Large intestine (tissue), 3 donors: Measurements from ENCODE around the gene DIDO1. TPM values are rescaled to one million over a fixed set of nuclear protein-coding genes. Genes with fewer than 3 reads are reported as not detected.

Experiments
- DNase-seq, 2 donors: peaks; one replicate each; pipeline versions ENCODE4 v3.0.0 to v3.0.0-alpha.2; 2013
- H3K27ac ChIP-seq: one replicate; pipeline ENCODE4 v1.5.1; 2013; ENCODE audit warnings: low read length
- H3K27me3 ChIP-seq: 2 replicates; pipeline ENCODE4 v1.6.1; 2013; ENCODE audit warnings: low read length; ENCODE audit not compliant: control insufficient read depth, insufficient read depth
- H3K36me3 ChIP-seq: 2 replicates; pipeline ENCODE4 v1.6.1; 2013; ENCODE audit warnings: low read length; ENCODE audit not compliant: control insufficient read depth, insufficient read depth
- H3K4me1 ChIP-seq: one replicate; pipeline ENCODE4 v1.6.1; 2013; ENCODE audit warnings: low read length; ENCODE audit not compliant: control insufficient read depth, insufficient read depth
- H3K4me3 ChIP-seq: one replicate; pipeline ENCODE4 v1.5.1; 2013; ENCODE audit warnings: low read length
- H3K9me3 ChIP-seq: one replicate; pipeline ENCODE4 v1.6.1; 2013; ENCODE audit warnings: mild to moderate bottlenecking, low read depth, low read length, moderate library complexity; ENCODE audit not compliant: control insufficient read depth
- WGBS: methylation state at CpG from one replicate; pipeline ENCODE4 v1.1.5; 2013; ENCODE audit warnings: low lambda C conversion rate; ENCODE audit not compliant: insufficient coverage; 5-methylcytosine and 5-hydroxymethylcytosine counted together
- polyA plus RNA-seq: library from polyadenylated mRNA; unstranded; fragments of 120-200 nt; gene quantifications from one replicate; pipeline ENCODE4 v1.2.1, GENCODE V29; 2013

Gene DIDO1
- polyA plus RNA-seq, 1 donor, result 51.6 TPM

DNA sequence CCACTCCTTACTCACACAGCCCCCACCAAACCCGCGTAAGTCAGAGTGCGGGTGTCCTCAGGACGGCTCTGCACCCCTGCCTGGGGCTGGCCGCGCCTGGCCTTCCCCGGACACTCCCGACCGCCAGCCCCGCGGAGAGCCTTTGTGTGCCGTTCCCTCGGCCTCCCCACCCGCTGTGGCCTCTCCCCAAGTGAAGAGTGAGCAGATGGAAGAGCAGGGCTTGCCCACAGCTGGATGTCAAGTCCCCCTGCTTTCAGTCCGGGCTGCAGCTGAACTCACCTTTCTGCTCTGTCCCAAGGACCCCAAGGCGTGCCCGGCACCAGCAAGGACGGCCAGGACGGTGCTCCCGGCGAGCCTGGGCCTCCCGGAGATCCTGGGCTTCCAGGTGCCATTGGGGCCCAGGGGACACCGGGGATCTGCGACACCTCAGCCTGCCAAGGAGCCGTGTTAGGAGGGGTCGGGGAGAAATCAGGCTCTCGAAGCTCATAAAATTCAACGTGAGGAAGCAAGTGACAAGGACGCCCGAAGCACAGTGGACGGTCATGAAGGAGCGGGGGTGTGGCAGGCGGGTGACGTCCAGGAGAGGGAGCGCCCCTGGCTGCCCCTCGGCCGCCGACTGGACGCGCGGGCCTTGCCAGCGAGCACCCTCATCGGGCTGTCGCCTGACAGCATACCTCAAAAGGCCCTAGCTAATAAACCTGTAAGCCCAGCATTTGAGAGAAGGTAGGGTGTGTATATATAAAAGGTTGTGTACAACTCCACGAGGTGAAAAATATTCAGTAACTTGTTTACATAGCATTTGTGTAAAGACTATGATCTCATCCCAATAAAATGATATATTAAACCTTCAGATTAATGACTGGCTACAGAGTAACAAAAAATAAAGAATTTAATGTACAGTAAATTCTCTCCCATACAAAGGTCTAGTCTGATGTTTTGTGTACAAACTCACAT lies 85.8 kb downstream of the DIDO1 start:
- peaks cover 6% of the 10 kb centered on the region for H3K27me3 ChIP-seq
- H3K27ac ChIP-seq, result no peak overlapping the region
- DNase-seq, result no peak
- H3K9me3 ChIP-seq, result peaks cover 2% of the 10 kb centered on the region
- WGBS, result 43% methylated on average over 1 of the region's 45 CpGs
- H3K4me3 ChIP-seq, result no peak overlapping the region
- peaks cover 6% of the 10 kb centered on the region for H3K4me1 ChIP-seq
- peaks cover 1% of the 10 kb centered on the region for H3K36me3 ChIP-seq

DNA sequence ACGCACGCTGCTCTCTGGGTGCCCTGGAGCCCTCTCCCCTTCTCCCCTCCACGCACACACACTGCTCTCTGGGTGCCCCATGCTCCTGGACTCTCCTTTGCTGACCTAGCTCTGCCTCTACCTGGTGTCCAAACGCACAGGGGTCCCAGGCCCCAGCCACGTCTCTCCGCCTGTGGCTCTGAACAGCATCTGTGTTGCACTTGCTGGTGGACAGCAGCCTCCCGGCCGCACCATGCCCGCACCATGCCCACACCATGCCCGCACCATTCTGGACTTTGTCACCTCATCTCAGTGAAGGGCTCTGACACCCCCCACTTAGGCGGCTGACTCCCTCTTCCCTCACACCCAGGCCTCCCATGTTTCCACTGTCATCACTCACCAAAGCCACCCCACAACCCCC lies 86.5 kb downstream of the DIDO1 start:
- peaks cover 2% of the 10 kb centered on the region for H3K9me3 ChIP-seq
- peaks cover 6% of the 10 kb centered on the region for H3K4me1 ChIP-seq
- no peaks in the 10 kb centered on the region for H3K36me3 ChIP-seq
- H3K4me3 ChIP-seq, result no peak overlapping the region
- H3K27me3 ChIP-seq, result peaks cover 12% of the 10 kb centered on the region
- no peak for DNase-seq
- no CpG with 5 or more reads among the region's 11 CpGs for WGBS
- H3K27ac ChIP-seq, result no peak overlapping the region

- Histone ChIP-seq H3K27ac (no peak overlapping the region), H3K27me3 (peaks cover 13% of the 10 kb centered on the region), H3K4me3 (no peak overlapping the region), H3K9me3 (peaks cover 2% of the 10 kb centered on the region), H3K36me3 (no peaks in the 10 kb centered on the region), H3K4me1 (peaks cover 6% of the 10 kb centered on the region)
- DNase-seq, result no peak
- 86% methylated on average over 3 of the region's 8 CpGs for WGBS
Measured at GRCh38 chr20:62839261-62839660, 87.0 kb downstream of the DIDO1 start.

- peaks cover 2% of the 10 kb centered on the region for H3K9me3 ChIP-seq
- DNase-seq, result peak; percentile 86 to 96
- H3K4me3 ChIP-seq, result no peak overlapping the region
- H3K27me3 ChIP-seq, result peaks cover 13% of the 10 kb centered on the region
- no peaks in the 10 kb centered on the region for H3K36me3 ChIP-seq
- WGBS, result no CpG with 5 or more reads among the region's 27 CpGs
- H3K27ac ChIP-seq, result peak overlapping the region; percentile 54
- peaks cover 6% of the 10 kb centered on the region for H3K4me1 ChIP-seq
Measured at GRCh38 chr20:62838128-62838891, 88.0 kb downstream of the DIDO1 start.

DNA sequence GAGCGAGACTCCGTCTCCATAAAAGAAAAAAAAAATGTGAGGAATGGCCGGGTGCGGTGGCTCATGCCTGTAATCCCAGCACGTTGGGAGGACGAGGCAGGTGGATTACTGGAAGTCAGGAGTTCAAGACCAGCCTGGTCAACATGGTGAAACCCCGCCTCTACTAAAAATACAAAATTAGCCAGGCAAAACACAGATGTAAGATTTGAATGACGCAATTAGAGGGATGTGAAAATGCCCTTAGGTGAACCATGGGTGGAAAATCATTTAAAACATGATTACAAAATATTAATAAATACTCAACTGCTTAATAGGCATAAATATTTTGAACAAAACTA lies 88.5 kb downstream of the DIDO1 start:
- peaks cover 13% of the 10 kb centered on the region for H3K27me3 ChIP-seq
- no peak for DNase-seq
- peaks cover 6% of the 10 kb centered on the region for H3K4me1 ChIP-seq
- no peak overlapping the region for H3K27ac ChIP-seq
- H3K9me3 ChIP-seq, result peaks cover 2% of the 10 kb centered on the region
- WGBS, result no CpG with 5 or more reads among the region's 8 CpGs
- no peaks in the 10 kb centered on the region for H3K36me3 ChIP-seq
- H3K4me3 ChIP-seq, result no peak overlapping the region

DNA sequence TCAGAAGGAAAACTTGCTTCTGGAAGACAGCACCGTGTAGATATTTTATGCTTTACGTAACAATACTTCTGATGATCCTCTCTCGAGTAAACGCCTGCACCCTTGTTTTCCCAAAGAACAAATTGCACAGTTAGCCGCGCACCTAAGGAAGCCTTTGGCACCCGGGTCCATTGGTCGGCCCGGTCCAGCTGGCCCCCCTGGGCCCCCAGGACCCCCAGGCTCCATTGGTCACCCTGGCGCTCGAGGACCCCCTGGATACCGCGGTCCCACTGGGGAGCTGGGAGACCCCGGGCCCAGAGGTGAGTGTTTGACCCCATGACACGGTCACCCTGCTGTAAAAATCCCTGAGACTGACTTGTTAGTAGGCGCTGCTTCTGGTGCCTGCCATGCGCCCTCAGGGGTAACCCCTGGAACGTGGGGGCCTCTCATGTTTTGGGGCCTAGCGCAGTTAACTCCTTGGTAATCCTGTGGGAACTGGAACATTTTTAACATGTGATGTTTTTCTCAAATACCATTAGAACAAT lies 89.3 kb downstream of the DIDO1 start:
- peaks cover 6% of the 10 kb centered on the region for H3K4me1 ChIP-seq
- H3K9me3 ChIP-seq, result peaks cover 2% of the 10 kb centered on the region
- peaks cover 13% of the 10 kb centered on the region for H3K27me3 ChIP-seq
- DNase-seq, result no peak
- WGBS, result 80% methylated on average over 1 of the region's 19 CpGs
- no peak overlapping the region for H3K4me3 ChIP-seq
- H3K36me3 ChIP-seq, result no peaks in the 10 kb centered on the region
- H3K27ac ChIP-seq, result no peak overlapping the region

GRCh38 chr20:62835931-62836861 lies 90.1 kb downstream of the DIDO1 start:
- DNase-seq, result no peak
- H3K4me3 ChIP-seq, result no peak overlapping the region
- H3K27me3 ChIP-seq, result peaks cover 13% of the 10 kb centered on the region
- H3K4me1 ChIP-seq, result peaks cover 6% of the 10 kb centered on the region
- H3K36me3 ChIP-seq, result no peaks in the 10 kb centered on the region
- peaks cover 2% of the 10 kb centered on the region for H3K9me3 ChIP-seq
- no peak overlapping the region for H3K27ac ChIP-seq
- no CpG with 5 or more reads among the region's 52 CpGs for WGBS

DNA sequence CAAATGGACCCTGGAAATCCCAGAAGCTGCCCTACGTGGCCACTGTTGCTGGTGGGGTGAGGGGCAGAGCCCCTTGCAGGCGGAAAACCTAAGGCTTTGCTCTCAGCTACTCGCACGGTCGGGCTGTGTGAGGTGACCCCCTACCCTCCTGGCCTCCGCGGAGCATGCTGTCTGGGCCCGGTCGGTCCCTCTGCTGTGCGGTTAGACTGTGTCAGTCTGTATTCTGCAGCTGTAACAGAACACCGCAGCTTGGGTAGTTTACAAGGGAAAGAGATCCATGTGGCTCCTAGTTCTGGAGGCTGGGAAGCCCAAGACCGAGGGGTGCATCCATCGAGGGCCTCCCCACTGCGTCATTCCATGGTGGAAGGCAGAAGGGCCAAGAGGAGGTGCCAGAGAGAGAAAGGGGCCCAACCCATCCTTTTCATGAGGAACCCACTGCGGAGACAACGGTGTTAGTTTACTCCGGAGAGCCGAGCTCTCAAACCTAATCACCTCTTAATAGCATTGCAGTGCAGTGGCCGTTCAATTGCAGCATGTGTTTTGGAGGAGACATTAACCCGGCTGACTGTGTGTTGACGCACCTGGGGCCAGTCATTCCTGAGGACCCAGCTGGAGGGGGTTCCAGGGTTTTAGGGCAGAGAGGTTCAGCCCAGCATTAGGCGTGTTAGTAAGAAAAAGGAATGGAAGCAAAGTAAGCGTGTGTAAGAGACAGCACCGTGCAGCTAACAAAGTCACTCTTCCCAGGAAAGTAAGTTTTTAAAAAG lies 91.2 kb downstream of the DIDO1 start:
- H3K36me3 ChIP-seq, result no peaks in the 10 kb centered on the region
- H3K27ac ChIP-seq, result no peak overlapping the region
- peaks cover 13% of the 10 kb centered on the region for H3K27me3 ChIP-seq
- no peak for DNase-seq
- WGBS, result 100% methylated on average over 1 of the region's 24 CpGs
- H3K9me3 ChIP-seq, result peaks cover 2% of the 10 kb centered on the region
- H3K4me1 ChIP-seq, result peaks cover 6% of the 10 kb centered on the region
- H3K4me3 ChIP-seq, result no peak overlapping the region

DNA sequence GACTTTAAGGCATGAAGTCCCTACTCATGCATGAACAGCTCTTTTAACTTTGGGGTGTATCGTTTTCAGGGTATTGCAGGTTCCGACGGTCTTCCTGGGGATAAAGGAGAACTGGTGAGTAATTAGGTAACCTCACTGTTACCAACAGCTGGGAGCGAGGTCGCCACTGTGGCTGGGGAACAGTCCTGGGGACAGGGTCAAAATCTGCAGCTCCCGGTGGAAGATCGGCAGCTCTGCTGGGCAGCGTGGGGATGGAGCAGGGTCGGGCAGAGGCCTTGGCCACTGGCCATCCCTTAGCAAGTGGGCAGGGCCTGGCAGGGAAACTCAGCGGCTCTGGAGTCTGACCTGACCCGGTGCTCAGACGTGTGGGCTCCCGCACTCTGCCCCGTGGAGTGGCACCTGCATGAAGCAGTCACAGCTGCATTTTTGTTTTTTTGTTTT lies 93.3 kb downstream of the DIDO1 start:
- H3K4me3 ChIP-seq, result no peak overlapping the region
- H3K9me3 ChIP-seq, result peaks cover 2% of the 10 kb centered on the region
- no peak for DNase-seq

More for the DNA sequence above, 93.3 kb downstream of the DIDO1 start:
- no CpG with 5 or more reads among the region's 14 CpGs for WGBS
- Histone ChIP-seq H3K27me3 (peaks cover 13% of the 10 kb centered on the region), H3K4me1 (no peaks in the 10 kb centered on the region), H3K27ac (no peak overlapping the region), H3K36me3 (no peaks in the 10 kb centered on the region)
